Measurements from ENCODE around the gene TNRC18. TPM values are rescaled to one million over a fixed set of nuclear protein-coding genes. Genes with fewer than 3 reads are reported as not detected.
"Not testable (repeated sequence)": the region's sequence is repeated elsewhere in the genome, so short reads cannot be mapped to it uniquely, and the experiment has no call there.

The TNRC18 gene
- total RNA-seq, 2 donors from 2014 or later, result 32.0 to 53.6 TPM

GRCh38 chr7:5270788-5271187 lies 152.8 kb downstream of the TNRC18 start:
- DNase-seq (ENCODE audit: low spot score), result no peak
- Histone ChIP-seq H3K27ac (no peak overlapping the region), H3K27me3 (no peaks in the 10 kb centered on the region), H3K4me3 (no peak overlapping the region), H3K9me3 (no peaks in the 10 kb centered on the region), H3K36me3 (no peaks in the 10 kb centered on the region), H3K4me1 (no peaks in the 10 kb centered on the region)
- TF ChIP-seq CTCF (IDR thresholded peaks at IDR 0.05), result no peak

DNA sequence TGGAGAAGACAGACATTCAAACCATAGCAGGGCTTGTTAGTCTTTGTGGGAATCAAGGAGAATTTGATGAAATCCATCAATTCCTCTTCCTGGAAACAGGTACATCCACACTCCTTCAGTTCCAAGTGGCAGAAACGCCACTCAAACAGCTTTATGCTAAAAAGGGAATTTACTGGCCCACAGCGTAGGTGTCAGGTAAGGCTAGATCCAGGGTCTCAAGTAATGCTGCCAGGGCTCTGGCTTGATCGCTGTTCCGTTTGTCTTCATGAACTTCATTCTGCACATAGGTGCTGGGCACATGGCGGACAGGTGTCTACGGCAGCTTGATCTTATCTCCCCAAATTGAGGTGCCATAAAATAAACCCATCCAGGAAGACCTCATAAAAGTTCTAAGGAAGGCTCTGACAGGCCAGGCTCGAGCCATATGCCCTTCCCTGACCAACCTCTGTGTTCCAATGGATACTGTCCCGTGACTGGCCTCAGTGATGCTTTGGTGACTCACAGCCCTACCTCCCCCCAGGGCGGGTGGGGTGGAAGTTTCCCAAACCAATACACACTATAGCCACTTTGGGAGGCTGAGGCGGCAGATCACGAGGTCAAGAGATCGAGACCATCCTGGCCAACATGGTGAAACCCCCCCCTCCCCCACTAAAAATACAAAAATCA lies 153.5 kb downstream of the TNRC18 start:
- H3K4me1 ChIP-seq; H3K9me3 ChIP-seq; H3K36me3 ChIP-seq; H3K4me3 ChIP-seq; DNase-seq (ENCODE audit: low spot score); H3K27ac ChIP-seq; H3K27me3 ChIP-seq: not testable (repeated sequence)

- H3K27me3 ChIP-seq; H3K9me3 ChIP-seq; H3K4me1 ChIP-seq; DNase-seq (ENCODE audit: low spot score); H3K27ac ChIP-seq; H3K4me3 ChIP-seq; H3K36me3 ChIP-seq: not testable (repeated sequence)
Observed at GRCh38 chr7:5267829-5268228, 155.8 kb downstream of the TNRC18 start.

GRCh38 chr7:5266191-5267028 lies 157.2 kb downstream of the TNRC18 start:
- no peaks in the 10 kb centered on the region for H3K4me1 ChIP-seq
- H3K4me3 ChIP-seq, result no peak overlapping the region
- no peaks in the 10 kb centered on the region for H3K27me3 ChIP-seq
- no peak for TF ChIP-seq CTCF (IDR thresholded peaks at IDR 0.05)
- no peak for DNase-seq (ENCODE audit: low spot score)
- no peaks in the 10 kb centered on the region for H3K36me3 ChIP-seq
- H3K9me3 ChIP-seq, result no peaks in the 10 kb centered on the region
- H3K27ac ChIP-seq, result no peak overlapping the region

DNA sequence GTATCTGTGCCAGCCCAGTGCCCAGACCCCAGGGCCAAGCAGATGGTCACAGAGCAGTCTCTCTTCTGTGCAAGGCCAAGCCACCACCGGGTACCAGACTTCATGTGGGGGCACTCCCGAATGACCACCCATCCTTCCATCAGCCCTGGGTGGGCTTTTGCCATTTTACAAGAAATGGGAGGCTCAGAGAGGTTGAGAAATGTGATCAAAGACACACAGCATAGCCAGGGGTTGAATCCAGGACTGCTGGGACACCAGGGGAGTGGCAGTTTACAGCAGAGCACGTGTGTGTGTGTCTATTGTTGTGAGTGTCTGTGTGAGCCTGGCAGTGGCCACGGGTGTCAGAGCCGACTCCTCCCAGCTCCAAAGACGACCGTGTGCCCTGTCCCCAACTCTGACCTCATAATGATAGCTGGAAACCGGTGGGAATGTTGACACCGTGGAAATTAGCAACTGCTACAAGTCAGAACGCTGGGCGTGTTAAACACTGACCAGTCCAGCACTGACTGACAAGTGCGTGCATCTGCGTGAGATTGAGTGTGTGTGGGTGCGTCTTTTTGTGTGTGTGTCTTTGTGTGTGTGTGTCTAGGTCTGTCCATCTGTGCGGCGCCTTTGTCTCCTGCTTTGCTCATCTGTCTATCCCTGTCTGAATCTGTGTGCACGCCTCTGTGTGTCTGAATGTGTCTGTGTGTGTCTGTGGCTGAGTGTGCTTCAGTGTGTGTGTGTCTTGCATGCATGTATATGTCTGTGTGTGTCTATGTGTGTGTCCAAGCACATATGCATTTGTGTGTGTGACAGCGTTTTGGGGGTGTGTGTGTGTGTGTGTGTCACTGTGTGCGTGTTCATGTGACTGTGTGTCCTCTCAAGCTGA lies 158.1 kb downstream of the TNRC18 start:
- TF ChIP-seq CTCF (IDR thresholded peaks at IDR 0.05), result no peak
- Histone ChIP-seq H3K36me3 (no peaks in the 10 kb centered on the region), H3K4me3 (no peak overlapping the region), H3K4me1 (no peaks in the 10 kb centered on the region), H3K9me3 (no peaks in the 10 kb centered on the region), H3K27me3 (no peaks in the 10 kb centered on the region), H3K27ac (no peak overlapping the region)
- no peak for DNase-seq (ENCODE audit: low spot score)

GRCh38 chr7:5263066-5263465 lies 160.6 kb downstream of the TNRC18 start:
- not testable (repeated sequence) for H3K4me1 ChIP-seq; H3K4me3 ChIP-seq; DNase-seq (ENCODE audit: low spot score); H3K27me3 ChIP-seq; H3K36me3 ChIP-seq; H3K9me3 ChIP-seq; H3K27ac ChIP-seq

DNA sequence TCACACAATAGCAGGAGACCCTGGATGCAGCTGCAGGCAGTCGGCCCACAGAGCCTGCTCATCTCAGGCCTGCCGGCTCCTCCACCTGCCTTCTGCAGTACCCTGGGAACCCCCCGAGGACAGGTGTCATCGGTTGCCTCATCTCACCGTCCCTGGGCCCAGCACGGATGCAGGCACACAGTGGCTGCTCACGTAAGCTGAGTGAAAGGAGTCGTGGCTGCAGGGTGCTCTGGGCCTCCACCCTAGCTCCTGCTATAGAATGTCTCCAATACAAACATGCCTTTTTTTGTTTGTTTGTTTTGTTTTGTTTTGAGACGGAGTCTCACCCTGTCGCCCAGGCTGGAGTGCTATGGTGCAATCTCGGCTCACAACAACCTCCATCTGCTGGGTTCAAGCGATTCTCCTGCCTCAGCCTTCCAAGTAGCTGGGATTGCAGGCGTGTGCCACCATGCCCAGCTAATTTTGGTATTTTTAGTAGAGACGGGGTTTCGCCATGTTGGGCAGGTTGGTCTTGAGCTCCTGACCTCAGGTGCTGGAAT lies 163.0 kb downstream of the TNRC18 start:
- H3K27me3 ChIP-seq; H3K9me3 ChIP-seq; H3K4me3 ChIP-seq; H3K4me1 ChIP-seq; DNase-seq (ENCODE audit: low spot score); H3K36me3 ChIP-seq; H3K27ac ChIP-seq: not testable (repeated sequence)

Other genes starting within 250 kb of the TNRC18 start
- 10 to 100 TPM; 49.2 to 56.7 TPM for gene WIPI2, start 233.6 kb downstream of the TNRC18 start, total RNA-seq
- gene SLC29A4, start 140.9 kb downstream of the TNRC18 start, total RNA-seq, result 1 to 10 TPM; 3.7 to 4.3 TPM
- 1 to 10 TPM; 6.7 to 7.8 TPM for gene FBXL18, start 90.0 kb upstream of the TNRC18 start, total RNA-seq
- 1,000 to 10,000 TPM in 1 of 2 donors, 100 to 1,000 TPM in 1; 979 to 1,431 TPM for gene ACTB, start 106.8 kb upstream of the TNRC18 start, total RNA-seq
- gene FSCN1, start 169.0 kb upstream of the TNRC18 start, total RNA-seq, result 10 to 100 TPM; 14.4 to 31.2 TPM